B cell (primary cell): ENCODE measurements around the gene GEMIN7. TPM values are rescaled to one million over a fixed set of nuclear protein-coding genes. Genes with fewer than 3 reads are reported as not detected.

Experiments
- ATAC-seq: fragments of 200-7000 bp; cut with Tn5 transposase; one replicate; pipeline ENCODE4 v1.10.0; 2021; ENCODE audit warnings: low read depth, mild to moderate bottlenecking, moderate number of reproducible peaks, moderate library complexity
- CTCF ChIA-PET: fragments of 350-600 bp; sonication (Branson Sonifier 250); formaldehyde crosslinking; loops from one replicate; lab custom pipeline; 2021; ENCODE audit warnings: antibody characterized with exemption, inconsistent platforms; lab: Charles Lee
- POLR2A ChIA-PET: fragments of 350-600 bp; sonication (Branson Sonifier 250); formaldehyde crosslinking; loops from one replicate; lab custom pipeline; 2021; ENCODE audit warnings: antibody characterized with exemption; lab: Charles Lee
- DNase-seq: peaks from one replicate; pipeline ENCODE4 v3.0.0; 2013
- H2AFZ ChIP-seq: 2 replicates; pipeline ENCODE4 v1.6.1; 2012; ENCODE audit warnings: mild to moderate bottlenecking, low read depth, low read length; ENCODE audit not compliant: insufficient read depth, poor library complexity, severe bottlenecking
- H3K27ac ChIP-seq, 2 donors: 1 replicate in 1 of 2; 2 replicates in 1 of 2; pipeline ENCODE4 v1.5.1; 2012 to 2013; ENCODE audit warnings: low read length in 2 of 2, mild to moderate bottlenecking in 2 of 2, moderate library complexity in 1 of 2
- H3K27me3 ChIP-seq, 4 experiments: fragments of 200-600 bp in 1 of 4; sonication (generic) in 1 of 4; replicated peaks in 1 of 4; 1 replicate in 2 of 4; 2 replicates in 2 of 4; pipeline versions ENCODE4 v1.6.1 to v1.7.0; 2013 to 2016; ENCODE audit warnings: low read length in 3 of 4, mild to moderate bottlenecking in 2 of 4, mixed read lengths in 1 of 4, moderate library complexity in 1 of 4; ENCODE audit not compliant: insufficient read depth in 4 of 4, control insufficient read depth in 3 of 4; ENCODE audit errors: control extremely low read depth in 1 of 4
- H3K36me3 ChIP-seq, 2 experiments: replicated peaks in 1 of 2; 1 replicate in 1 of 2; 2 replicates in 1 of 2; pipeline versions ENCODE4 v1.6.1 to v1.7.1; 2013; ENCODE audit warnings: low read length in 1 of 2; ENCODE audit not compliant: insufficient read depth in 2 of 2, control insufficient read depth in 1 of 2; ENCODE audit errors: control extremely low read depth in 1 of 2, extremely low read depth in 1 of 2
- H3K4me1 ChIP-seq, 2 donors: fragments of 200-600 bp in 1 of 2; sonication (generic) in 1 of 2; 1 replicate in 1 of 2; 2 replicates in 1 of 2; pipeline versions ENCODE4 v1.5.1 to v1.6.1; 2013 to 2017; ENCODE audit warnings: low read length in 2 of 2; ENCODE audit not compliant: control insufficient read depth in 2 of 2, insufficient read depth in 2 of 2
- H3K4me2 ChIP-seq: replicated peaks from 2 replicates; pipeline ENCODE3; 2012; ENCODE audit warnings: mild to moderate bottlenecking, low read depth, low read length; ENCODE audit not compliant: poor library complexity, severe bottlenecking
- H3K4me3 ChIP-seq, 5 experiments: fragments of 200-600 bp in 1 of 5; sonication (generic) in 1 of 5; 1 replicate in 3 of 5; 2 replicates in 2 of 5; pipeline versions ENCODE4 v1.5.1 to v1.7.0; 2011 to 2016; ENCODE audit warnings: low read length in 4 of 5, mild to moderate bottlenecking in 4 of 5, low read depth in 2 of 5, control low read depth in 1 of 5, moderate library complexity in 1 of 5; ENCODE audit not compliant: insufficient read depth in 1 of 5; ENCODE audit errors: control extremely low read depth in 1 of 5, extremely low read depth in 1 of 5
- H3K79me2 ChIP-seq: fragments of 200-600 bp; sonication (generic); one replicate; pipeline ENCODE4 v1.6.0; 2016; ENCODE audit warnings: low read length; ENCODE audit not compliant: control insufficient read depth, insufficient read depth
- H3K9ac ChIP-seq: fragments of 200-600 bp; sonication (generic); 2 replicates; pipeline ENCODE4 v1.6.1; 2017; ENCODE audit warnings: mild to moderate bottlenecking, low read length, moderate library complexity
- H3K9me3 ChIP-seq, 3 donors: one replicate each; pipeline versions ENCODE4 v1.6.1 to v1.7.1; 2013; ENCODE audit warnings: low read length in 2 of 3; ENCODE audit not compliant: control insufficient read depth in 2 of 3, insufficient read depth in 1 of 3; ENCODE audit errors: control extremely low read depth in 1 of 3
- H4K20me1 ChIP-seq: 2 replicates; pipeline ENCODE4 v1.6.0; 2012; ENCODE audit warnings: mild to moderate bottlenecking, low read length; ENCODE audit not compliant: insufficient read depth, control insufficient read depth, poor library complexity, severe bottlenecking
- H3K27ac Mint-ChIP-seq: one replicate; pipeline ENCODE4 v1.8.0; 2021; ENCODE audit warnings: mixed read lengths
- H3K27me3 Mint-ChIP-seq: one replicate; pipeline ENCODE4 v1.8.0; 2021; ENCODE audit warnings: mixed read lengths
- H3K4me1 Mint-ChIP-seq: one replicate; pipeline ENCODE4 v1.8.0; 2021; ENCODE audit warnings: mixed read lengths
- H3K4me3 Mint-ChIP-seq: one replicate; pipeline ENCODE4 v1.8.0; 2021; ENCODE audit warnings: mixed read lengths
- H3K9me3 Mint-ChIP-seq: one replicate; pipeline ENCODE4 v1.8.0; 2022; ENCODE audit warnings: mixed read lengths; ENCODE audit not compliant: insufficient read depth
- CTCF ChIP-seq: fragments of 200-600 bp; IDR thresholded peaks from one replicate; pipeline ENCODE4 v1.8.0; 2022; ENCODE audit warnings: antibody characterized with exemption, mild to moderate bottlenecking
- EZH2 ChIP-seq: IDR thresholded peaks from 2 replicates; pipeline ENCODE4 v1.6.1; 2012; ENCODE audit warnings: borderline replicate concordance, low read depth, mild to moderate bottlenecking, moderate library complexity, low read length; ENCODE audit not compliant: insufficient read depth, poor library complexity, severe bottlenecking
- WGBS: methylation state at CpG from one replicate; pipeline ENCODE4 v1.1.5; 2013; ENCODE audit warnings: missing lambda C conversion rate; ENCODE audit not compliant: insufficient coverage; 5-methylcytosine and 5-hydroxymethylcytosine counted together
- intact Hi-C: fragments of 100-400 bp; cut with micrococcal nuclease; formaldehyde crosslinking; loops from one replicate; pipeline ENCODE4 v1.10.0; 2022
- polyA plus RNA-seq: library from polyadenylated mRNA; depleted of rRNA; stranded (reverse); fragments of >200 nt; gene quantifications from 2 replicates; pipeline ENCODE4 v1.2.3, GENCODE V29; 2012
- total RNA-seq, 2 donors: library from RNA; stranded (reverse); fragments of 120-200 nt in 1 of 2; gene quantifications; 1 replicate in 1 of 2; 2 replicates in 1 of 2; pipeline versions ENCODE4 v1.2.3 to v1.2.4, GENCODE V29; 2013 to 2022

GEMIN7 gene
- total and polyA plus RNA-seq, 2 donors (not counting 1 experiment from before 2014, with no cell fraction given) = 43.0 to 89.4 TPM

DNA sequence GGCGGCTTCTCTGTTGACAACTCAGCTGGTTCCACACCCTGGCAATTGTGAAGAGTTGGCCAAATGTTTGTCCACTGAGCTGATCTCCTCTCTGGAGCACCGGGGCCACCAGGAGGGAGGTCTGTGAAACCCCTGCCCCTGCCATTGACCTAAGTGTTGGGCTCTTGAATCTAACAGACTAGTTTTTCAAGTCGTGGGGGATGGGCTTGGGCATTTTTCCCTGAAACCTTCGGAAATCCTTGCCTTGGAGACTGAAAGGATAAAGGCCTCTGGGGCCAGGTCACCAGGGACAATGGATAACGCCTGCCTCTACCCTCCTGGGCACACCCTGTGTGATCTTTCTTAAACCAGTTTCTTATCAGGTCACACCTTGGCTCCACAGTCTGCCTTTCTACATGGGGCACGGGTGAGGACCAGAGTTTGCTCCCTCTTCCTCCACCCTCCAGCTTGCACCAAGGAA, 881 bp downstream of the GEMIN7 start:
- peak overlapping the region; percentile 98 for H3K4me3 Mint-ChIP-seq
- peak overlapping the region; percentile 62 to 92 for H3K27ac ChIP-seq
- peaks cover 33 to 42% of the 10 kb centered on the region in 2 donors for H3K4me1 ChIP-seq
- ChIA-PET CTCF (interaction anchor here (0.7 to 2.4 kb wide), 8 partner anchors 12 to 125 kb away, joined by 3 to 8 read pairs (median 4); partner anchors contain the start of gene PPP1R37), POLR2A (interaction anchor here (0.9 to 4.1 kb wide), 3 partner anchors 12 to 78 kb away, joined by 3 to 28 read pairs (median 10); partner anchors contain the start of gene PPP1R37)
- H3K9ac ChIP-seq = peak overlapping the region; percentile 92
- DNase-seq = no peak
- peak overlapping the region; percentile 95 for H2AFZ ChIP-seq
- 16% methylated on average over 6 of the region's 6 CpGs for WGBS
- peaks cover 25% of the 10 kb centered on the region for H4K20me1 ChIP-seq
- TF ChIP-seq CTCF (no peak), EZH2 (no peak)
- no peaks in the 10 kb centered on the region for H3K9me3 ChIP-seq
- no peaks in the 10 kb centered on the region for H3K9me3 Mint-ChIP-seq
- peaks cover 84% of the 10 kb centered on the region for H3K79me2 ChIP-seq
- ATAC-seq = no peak
- H3K27ac Mint-ChIP-seq = peak overlapping the region; percentile 94
- intact Hi-C loops = loop anchor here (1.0 to 5.0 kb wide), 4 partner anchors 11 to 328 kb away; partner anchors contain the start of gene CLASRP
- H3K27me3 ChIP-seq = no peaks in the 10 kb centered on the region
- H3K4me3 ChIP-seq = peak overlapping the region; percentile 71 to 98 (median 77)
- H3K4me1 Mint-ChIP-seq = peaks cover 47% of the 10 kb centered on the region
- peaks cover 0 to 18% of the 10 kb centered on the region in 2 experiments for H3K36me3 ChIP-seq
- peak overlapping the region; percentile 92 for H3K4me2 ChIP-seq
- H3K27me3 Mint-ChIP-seq = no peaks in the 10 kb centered on the region

- POLR2A ChIA-PET = no interaction called here
These were observed 3.1 kb downstream of the GEMIN7 start for GRCh38 chr19:45082170-45082569.

More at GRCh38 chr19:45082170-45082569, 3.1 kb downstream of the GEMIN7 start:
- no peak overlapping the region for H3K4me2 ChIP-seq
- TF ChIP-seq EZH2 = no peak
- no peak for TF ChIP-seq CTCF
- H3K36me3 ChIP-seq = peaks cover 2 to 17% of the 10 kb centered on the region in 2 experiments
- no peak overlapping the region for H2AFZ ChIP-seq
- H3K9ac ChIP-seq = no peak overlapping the region
- H3K79me2 ChIP-seq = peaks cover 83% of the 10 kb centered on the region
- peaks cover 12% of the 10 kb centered on the region for H4K20me1 ChIP-seq
- no peaks in the 10 kb centered on the region for H3K9me3 ChIP-seq
- intact Hi-C loops = no loop called here
- H3K4me1 ChIP-seq = peaks cover 25 to 32% of the 10 kb centered on the region in 2 donors
- H3K4me3 ChIP-seq = no peak overlapping the region
- DNase-seq (no peak), ATAC-seq (no peak)
- Mint-ChIP-seq H3K27ac (no peak overlapping the region), H3K9me3 (no peaks in the 10 kb centered on the region), H3K4me3 (peak overlapping the region; percentile 8), H3K4me1 (peaks cover 42% of the 10 kb centered on the region), H3K27me3 (no peaks in the 10 kb centered on the region)
- CTCF ChIA-PET = no interaction called here
- 95% methylated on average over 4 of the region's 5 CpGs for WGBS
- no peaks in the 10 kb centered on the region for H3K27me3 ChIP-seq
- no peak overlapping the region for H3K27ac ChIP-seq
